ENCODE data around the gene UGT2B10.

The UGT2B10 gene

DNA sequence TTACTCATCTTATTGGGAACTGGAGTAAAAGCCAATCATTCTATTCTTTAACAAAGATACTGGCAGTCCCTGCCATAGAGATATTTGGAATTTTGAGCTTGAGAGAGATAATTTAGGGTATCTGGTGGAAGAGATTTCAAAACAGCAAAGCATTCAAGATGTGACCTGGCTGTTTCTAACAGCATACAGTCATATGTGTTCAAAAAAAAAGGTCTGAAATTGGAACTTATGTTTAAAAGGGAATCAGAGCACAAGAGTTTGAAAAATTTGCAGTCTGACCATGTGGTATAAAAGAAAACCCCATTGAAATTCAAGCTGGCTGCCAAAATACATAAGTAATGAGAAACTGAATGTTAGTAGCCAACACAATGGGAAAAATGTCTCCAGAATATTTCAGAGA is 42.2 kb downstream of the UGT2B10 start:
- TF ChIP-seq, protein P1, sequence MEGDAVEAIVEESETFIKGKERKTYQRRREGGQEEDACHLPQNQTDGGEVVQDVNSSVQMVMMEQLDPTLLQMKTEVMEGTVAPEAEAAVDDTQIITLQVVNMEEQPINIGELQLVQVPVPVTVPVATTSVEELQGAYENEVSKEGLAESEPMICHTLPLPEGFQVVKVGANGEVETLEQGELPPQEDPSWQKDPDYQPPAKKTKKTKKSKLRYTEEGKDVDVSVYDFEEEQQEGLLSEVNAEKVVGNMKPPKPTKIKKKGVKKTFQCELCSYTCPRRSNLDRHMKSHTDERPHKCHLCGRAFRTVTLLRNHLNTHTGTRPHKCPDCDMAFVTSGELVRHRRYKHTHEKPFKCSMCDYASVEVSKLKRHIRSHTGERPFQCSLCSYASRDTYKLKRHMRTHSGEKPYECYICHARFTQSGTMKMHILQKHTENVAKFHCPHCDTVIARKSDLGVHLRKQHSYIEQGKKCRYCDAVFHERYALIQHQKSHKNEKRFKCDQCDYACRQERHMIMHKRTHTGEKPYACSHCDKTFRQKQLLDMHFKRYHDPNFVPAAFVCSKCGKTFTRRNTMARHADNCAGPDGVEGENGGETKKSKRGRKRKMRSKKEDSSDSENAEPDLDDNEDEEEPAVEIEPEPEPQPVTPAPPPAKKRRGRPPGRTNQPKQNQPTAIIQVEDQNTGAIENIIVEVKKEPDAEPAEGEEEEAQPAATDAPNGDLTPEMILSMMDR (IDR thresholded peaks at IDR 0.05; ENCODE audit: low read depth, low read length, missing control alignments): no peak
- no peak for DNase-seq (ENCODE audit: extremely low read depth, low read depth)
- no peak overlapping the region for H3K4me3 ChIP-seq (replicated peaks; ENCODE audit: low read depth, low read length)

DNA sequence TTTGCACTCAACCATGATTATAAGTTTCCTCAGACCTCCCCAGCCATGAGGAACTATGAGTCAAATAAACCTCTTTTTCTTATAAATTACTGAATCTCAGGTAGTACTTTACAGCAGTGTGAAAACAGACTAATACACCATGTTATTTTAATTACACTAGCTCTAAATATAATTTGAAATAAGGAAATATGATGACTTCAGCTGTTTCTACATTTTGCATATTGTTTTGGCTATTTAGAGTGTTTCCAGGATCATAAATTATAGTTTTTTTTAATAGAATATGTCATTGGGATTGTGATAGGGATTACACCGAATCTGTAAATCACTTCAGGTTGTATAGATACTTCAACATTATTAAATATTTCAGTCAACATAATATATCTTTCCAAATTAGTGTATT is 43.9 kb downstream of the UGT2B10 start:
- TF ChIP-seq, protein P1 (IDR thresholded peaks at IDR 0.05; ENCODE audit: low read depth, low read length, missing control alignments): no peak
- no peak overlapping the region for H3K4me3 ChIP-seq (replicated peaks; ENCODE audit: low read depth, low read length)
- no peak for DNase-seq (ENCODE audit: extremely low read depth, low read depth)

DNA sequence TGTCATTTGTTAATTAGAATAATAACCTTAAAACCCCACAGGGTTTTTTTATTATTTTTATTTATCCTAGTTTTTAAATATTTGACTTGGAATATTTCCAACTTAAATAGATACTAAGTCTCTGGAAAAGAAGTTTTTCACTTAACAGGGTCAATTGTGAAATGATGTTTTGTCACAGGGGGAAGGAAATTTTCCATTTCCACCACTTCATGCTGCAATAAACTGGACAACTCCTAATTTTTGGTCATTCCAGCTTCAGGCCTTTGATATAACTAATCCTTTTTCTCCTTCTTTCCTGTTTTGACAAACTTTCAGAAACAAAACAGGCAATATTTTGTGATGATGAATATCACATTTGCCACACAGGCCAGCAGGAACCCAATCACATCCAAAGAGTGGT is 45.3 kb downstream of the UGT2B10 start:
- TF ChIP-seq, protein P1 (IDR thresholded peaks at IDR 0.05; ENCODE audit: low read depth, low read length, missing control alignments): no peak
- no peak for DNase-seq (ENCODE audit: extremely low read depth, low read depth)
- H3K4me3 ChIP-seq (replicated peaks; ENCODE audit: low read depth, low read length): no peak overlapping the region

DNA sequence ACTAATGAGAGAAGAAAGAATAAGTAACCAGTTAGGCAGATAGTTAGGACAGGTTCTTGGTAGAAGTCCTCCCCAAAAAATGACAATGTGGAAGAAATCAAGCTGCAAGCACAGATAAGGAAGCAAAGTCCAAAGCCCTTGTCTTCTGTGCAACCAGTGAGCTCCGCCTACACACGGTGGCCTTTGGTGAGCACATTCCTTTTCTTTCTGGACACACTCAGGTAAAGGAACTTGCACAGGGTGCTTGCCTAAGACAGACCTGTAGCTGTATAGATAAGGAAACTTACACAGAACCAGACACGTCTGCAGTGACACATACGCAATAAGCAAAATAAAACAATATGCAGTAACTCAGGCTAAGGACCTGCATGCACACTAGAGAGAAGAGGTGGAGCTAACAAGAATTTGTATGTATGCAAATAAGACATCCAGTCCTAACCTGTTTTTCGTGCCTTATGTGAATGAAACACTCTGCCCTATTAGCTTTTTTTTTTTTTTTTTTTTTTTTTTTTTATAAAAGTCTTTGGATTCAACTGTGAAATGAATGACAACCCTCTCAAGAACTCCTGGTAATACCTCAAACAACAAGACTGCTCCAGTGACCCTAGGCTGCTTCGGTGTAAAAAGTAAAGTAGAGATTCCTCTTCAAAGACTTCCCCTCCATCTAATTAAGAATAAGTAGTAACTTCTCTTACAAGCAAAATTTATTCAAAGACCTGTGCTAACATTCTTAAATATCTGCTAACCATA is 48.8 kb downstream of the UGT2B10 start:
- DNase-seq (ENCODE audit: extremely low read depth, low read depth): no peak
- H3K4me3 ChIP-seq (replicated peaks; ENCODE audit: low read depth, low read length): no peak overlapping the region
- TF ChIP-seq, protein P1 (IDR thresholded peaks at IDR 0.05; ENCODE audit: low read depth, low read length, missing control alignments): no peak

DNA sequence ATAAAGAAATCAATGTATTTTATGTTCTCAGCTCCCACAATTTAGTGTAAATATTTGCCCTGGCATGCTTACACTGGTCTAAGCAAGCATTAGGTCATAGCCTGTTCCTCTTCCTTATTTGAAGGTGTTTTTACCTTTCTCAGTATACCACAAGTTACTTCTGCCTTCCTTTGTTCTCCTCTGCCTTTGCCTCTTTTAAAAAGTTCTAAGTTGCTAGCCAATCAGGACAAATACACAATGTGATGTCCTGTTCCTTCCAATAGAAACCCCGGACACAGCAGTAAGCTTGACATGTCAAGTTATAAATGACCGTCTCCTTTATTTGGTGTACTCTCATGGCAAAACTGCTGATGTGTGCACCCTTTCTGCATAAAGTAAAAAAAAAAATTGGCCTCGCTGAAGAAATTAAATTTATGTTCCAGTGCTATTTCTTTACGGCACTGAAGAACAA is 49.4 kb downstream of the UGT2B10 start:
- no peak for DNase-seq (ENCODE audit: extremely low read depth, low read depth)
- TF ChIP-seq, protein P1 (IDR thresholded peaks at IDR 0.05; ENCODE audit: low read depth, low read length, missing control alignments): no peak

DNA sequence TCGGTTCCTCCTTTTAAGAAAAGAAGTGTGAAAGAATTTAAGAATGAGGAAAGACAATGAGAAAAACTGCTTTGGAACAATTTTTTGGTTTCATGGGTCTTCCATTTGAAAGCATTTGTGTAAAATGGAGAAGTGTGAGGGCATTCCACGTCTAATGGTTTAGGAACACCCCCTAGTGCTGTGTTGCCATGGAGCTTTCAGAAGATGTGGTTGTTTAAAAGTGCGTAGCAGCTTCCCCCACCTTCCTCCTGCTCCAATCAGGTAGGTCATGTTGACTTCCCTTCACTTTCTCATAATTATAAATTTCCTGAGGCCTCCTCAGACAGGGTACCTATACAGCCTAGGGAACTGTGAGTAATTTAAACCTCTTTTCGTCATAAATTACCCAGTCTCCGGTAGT is 50.0 kb downstream of the UGT2B10 start:
- TF ChIP-seq, protein P1 (IDR thresholded peaks at IDR 0.05; ENCODE audit: low read depth, low read length, missing control alignments): no peak
- no peak overlapping the region for H3K4me3 ChIP-seq (replicated peaks; ENCODE audit: low read depth, low read length)
- DNase-seq (ENCODE audit: extremely low read depth, low read depth): no peak

More for the DNA sequence above, 49.4 kb downstream of the UGT2B10 start:
- H3K4me3 ChIP-seq (replicated peaks; ENCODE audit: low read depth, low read length): no peak overlapping the region

All from HFF-Myc (cell line).